ENCODE measurements around the gene NEDD4L.

The NEDD4L gene

DNA sequence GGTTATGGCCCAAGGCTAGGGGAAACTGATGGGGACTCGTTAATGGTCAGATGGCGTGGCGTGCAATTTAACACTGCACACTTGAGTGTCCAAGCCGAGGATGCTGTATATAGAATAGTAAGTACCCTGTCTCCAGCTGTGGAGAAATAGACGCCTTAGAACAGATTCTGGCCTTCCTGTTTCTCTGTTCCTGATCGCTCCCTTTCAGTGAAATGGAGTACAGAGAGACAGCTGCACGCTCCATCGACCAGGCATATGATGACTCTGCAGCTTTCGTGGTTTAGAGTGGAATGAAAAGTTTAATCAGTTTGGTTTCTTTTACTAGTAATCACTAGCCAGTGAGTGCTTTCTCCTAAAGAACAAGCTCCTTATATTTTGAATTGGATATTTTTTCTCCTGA, 213.4 kb downstream of the NEDD4L start:
- Histone ChIP-seq H3K4me1 (ENCODE audit: control insufficient read depth, insufficient read depth, low read length) (peaks cover 5% of the 10 kb centered on the region; the same call in 1 of the 2 replicates), H3K4me3 (ENCODE audit: low read depth, low read length) (no peak overlapping the region), H3K36me3 (ENCODE audit: control insufficient read depth in 2 of 2, insufficient read depth in 1 of 2, low read length in 2 of 2) (peaks cover 0 to 12% of the 10 kb centered on the region in 2 experiments; a peak in 1 of 3 replicates), H3K27ac (ENCODE audit: extremely low read depth, low read depth, low read length) (no peak overlapping the region), H3K9me3 (ENCODE audit: control insufficient read depth, insufficient read depth, low read depth, low read length) (no peaks in the 10 kb centered on the region)
- ChIA-PET CTCF (interaction anchor here (1.4 kb wide), 1 partner anchor 9 kb away, joined by 3 read pairs; no protein-coding TSS in a partner anchor), POLR2A (no interaction called here)
- TF ChIP-seq ZNF596 (tag by site-specific recombination; IDR thresholded peaks at IDR 0.05) (no peak), ZNF600 (tag by site-specific recombination; IDR thresholded peaks at IDR 0.05) (no peak), ZNF184 (tag by site-specific recombination; IDR thresholded peaks at IDR 0.05) (no peak)

DNA sequence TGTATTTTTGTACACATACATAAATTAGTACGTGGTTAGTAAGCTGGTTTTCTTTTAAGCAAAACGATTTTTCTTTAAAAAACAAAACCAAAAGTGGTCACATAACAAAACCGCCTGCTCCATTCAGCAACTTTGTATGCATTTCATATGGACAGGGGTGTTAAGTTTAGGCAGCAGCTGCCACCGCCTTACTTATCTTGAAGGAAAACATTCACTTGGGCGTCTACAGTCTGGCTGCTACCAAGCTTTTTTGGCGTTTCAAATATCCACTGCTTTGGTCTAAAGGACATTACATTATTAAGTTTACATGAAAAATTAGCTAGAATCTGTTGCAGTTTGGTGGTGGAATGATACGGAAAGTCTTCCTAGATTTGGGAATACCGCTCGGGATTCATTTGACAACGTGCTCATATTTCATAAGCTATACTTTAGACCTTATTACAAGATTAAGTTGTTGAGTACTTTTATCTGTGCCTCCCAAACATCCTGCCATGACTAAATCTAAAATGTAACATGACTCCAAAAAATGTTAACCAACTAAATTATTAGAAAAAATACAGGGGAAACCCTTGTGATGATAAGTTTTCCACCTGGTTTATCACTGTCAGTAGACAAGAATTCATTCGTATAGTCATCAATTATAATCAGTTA, 214.8 kb downstream of the NEDD4L start:
- TF ChIP-seq ZNF549 (tag by site-specific recombination; IDR thresholded peaks at IDR 0.05) (no peak), ZNF747 (tag by site-specific recombination; IDR thresholded peaks at IDR 0.05) (no peak), ZFP3 (tag by site-specific recombination; IDR thresholded peaks at IDR 0.05; ENCODE audit: low read depth) (no peak), IKZF3 (tag by site-specific recombination; IDR thresholded peaks at IDR 0.05) (no peak), ZNF24 (tag by site-specific recombination; IDR thresholded peaks at IDR 0.05) (no peak), ZNF701 (tag by site-specific recombination; IDR thresholded peaks at IDR 0.05) (no peak), ZFP41 (tag by site-specific recombination; IDR thresholded peaks at IDR 0.05; ENCODE audit: borderline replicate concordance) (no peak), KLF10 (tag by site-specific recombination; IDR thresholded peaks at IDR 0.05) (no peak)
- TF ChIP-seq, protein P1, sequence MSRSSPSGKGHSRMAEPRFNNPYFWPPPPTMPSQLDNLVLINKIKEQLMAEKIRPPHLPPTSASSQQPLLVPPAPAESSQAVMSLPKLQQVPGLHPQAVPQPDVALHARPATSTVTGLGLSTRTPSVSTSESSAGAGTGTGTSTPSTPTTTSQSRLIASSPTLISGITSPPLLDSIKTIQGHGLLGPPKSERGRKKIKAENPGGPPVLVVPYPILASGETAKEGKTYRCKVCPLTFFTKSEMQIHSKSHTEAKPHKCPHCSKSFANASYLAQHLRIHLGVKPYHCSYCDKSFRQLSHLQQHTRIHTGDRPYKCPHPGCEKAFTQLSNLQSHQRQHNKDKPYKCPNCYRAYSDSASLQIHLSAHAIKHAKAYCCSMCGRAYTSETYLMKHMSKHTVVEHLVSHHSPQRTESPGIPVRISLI (tag by site-specific recombination; IDR thresholded peaks at IDR 0.05), result no peak
- Histone ChIP-seq H3K4me3 (ENCODE audit: low read depth, low read length) (no peak overlapping the region), H3K9me3 (ENCODE audit: control insufficient read depth, insufficient read depth, low read depth, low read length) (no peaks in the 10 kb centered on the region), H3K4me1 (ENCODE audit: control insufficient read depth, insufficient read depth, low read length) (peaks cover 12% of the 10 kb centered on the region), H3K27ac (ENCODE audit: extremely low read depth, low read depth, low read length) (no peak overlapping the region), H3K36me3 (ENCODE audit: control insufficient read depth in 2 of 2, insufficient read depth in 1 of 2, low read length in 2 of 2) (peaks cover 0 to 12% of the 10 kb centered on the region in 2 experiments; a peak in 1 of 3 replicates)
- ChIA-PET POLR2A (no interaction called here), CTCF (interaction anchor here (1.2 to 1.6 kb wide), 2 partner anchors 9 to 15 kb away, joined by 3 to 4 read pairs; no protein-coding TSS in a partner anchor)

- Histone ChIP-seq H3K4me3 (ENCODE audit: low read depth, low read length) (no peak overlapping the region), H3K9me3 (ENCODE audit: control insufficient read depth, insufficient read depth, low read depth, low read length) (no peaks in the 10 kb centered on the region), H3K27ac (ENCODE audit: extremely low read depth, low read depth, low read length) (peak overlapping the region; percentile 44), H3K36me3 (ENCODE audit: control insufficient read depth in 2 of 2, insufficient read depth in 1 of 2, low read length in 2 of 2) (no peaks in the 10 kb centered on the region), H3K4me1 (ENCODE audit: control insufficient read depth, insufficient read depth, low read length) (peaks cover 16% of the 10 kb centered on the region)
- TF ChIP-seq, protein P1 (tag by site-specific recombination; IDR thresholded peaks at IDR 0.05), result peak; percentile 49
- TF ChIP-seq ZNF843 (tag by site-specific recombination; IDR thresholded peaks at IDR 0.05) (peak; percentile 23; the same call in 1 of the 2 replicates), PRDM6 (tag by site-specific recombination; IDR thresholded peaks at IDR 0.05) (peak; percentile 48; the same call in 1 of the 2 replicates), ZNF174 (tag by site-specific recombination; IDR thresholded peaks at IDR 0.05) (no peak), BCL6B (tag by site-specific recombination; IDR thresholded peaks at IDR 0.05) (0 out of 2 replicates have a peak, but pooled peaks have one; percentile 15)
- TF ChIP-seq, protein P2, sequence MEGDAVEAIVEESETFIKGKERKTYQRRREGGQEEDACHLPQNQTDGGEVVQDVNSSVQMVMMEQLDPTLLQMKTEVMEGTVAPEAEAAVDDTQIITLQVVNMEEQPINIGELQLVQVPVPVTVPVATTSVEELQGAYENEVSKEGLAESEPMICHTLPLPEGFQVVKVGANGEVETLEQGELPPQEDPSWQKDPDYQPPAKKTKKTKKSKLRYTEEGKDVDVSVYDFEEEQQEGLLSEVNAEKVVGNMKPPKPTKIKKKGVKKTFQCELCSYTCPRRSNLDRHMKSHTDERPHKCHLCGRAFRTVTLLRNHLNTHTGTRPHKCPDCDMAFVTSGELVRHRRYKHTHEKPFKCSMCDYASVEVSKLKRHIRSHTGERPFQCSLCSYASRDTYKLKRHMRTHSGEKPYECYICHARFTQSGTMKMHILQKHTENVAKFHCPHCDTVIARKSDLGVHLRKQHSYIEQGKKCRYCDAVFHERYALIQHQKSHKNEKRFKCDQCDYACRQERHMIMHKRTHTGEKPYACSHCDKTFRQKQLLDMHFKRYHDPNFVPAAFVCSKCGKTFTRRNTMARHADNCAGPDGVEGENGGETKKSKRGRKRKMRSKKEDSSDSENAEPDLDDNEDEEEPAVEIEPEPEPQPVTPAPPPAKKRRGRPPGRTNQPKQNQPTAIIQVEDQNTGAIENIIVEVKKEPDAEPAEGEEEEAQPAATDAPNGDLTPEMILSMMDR (tag by site-specific recombination; IDR thresholded peaks at IDR 0.05), result no peak
- POLR2A ChIA-PET, result interaction anchor here (0.7 to 1.0 kb wide), 2 partner anchors 9 to 12 kb away, joined by 3 read pairs; no protein-coding TSS in a partner anchor
- CTCF ChIA-PET, result interaction anchor here (0.6 to 0.7 kb wide), 3 partner anchors 10 to 445 kb away, joined by 3 read pairs; no protein-coding TSS in a partner anchor
Measured at GRCh38 chr18:58263055-58263957, 219.3 kb downstream of the NEDD4L start.
